Activated naive CD8-positive, alpha-beta T cell treated with anti-CD3 and anti-CD28 coated beads for 36 hours (primary cell): ENCODE measurements around the gene RAB24. TPM values are rescaled to one million over a fixed set of nuclear protein-coding genes. Genes with fewer than 3 reads are reported as not detected.

Source experiments
- DNase-seq: peaks from one replicate; pipeline ENCODE4 v3.0.0; 2021
- H3K27ac Mint-ChIP-seq: one replicate; pipeline ENCODE4 v1.8.0; 2022; ENCODE audit warnings: mild to moderate bottlenecking, moderate library complexity, mixed read lengths
- H3K27me3 Mint-ChIP-seq: one replicate; pipeline ENCODE4 v1.8.0; 2022; ENCODE audit warnings: mild to moderate bottlenecking, mixed read lengths
- H3K36me3 Mint-ChIP-seq: one replicate; pipeline ENCODE4 v1.8.0; 2021; ENCODE audit warnings: mild to moderate bottlenecking, mixed read lengths
- H3K4me1 Mint-ChIP-seq: one replicate; pipeline ENCODE4 v1.8.0; 2021; ENCODE audit warnings: mixed read lengths
- H3K4me3 Mint-ChIP-seq: one replicate; pipeline ENCODE4 v1.8.0; 2022; ENCODE audit warnings: mild to moderate bottlenecking, moderate library complexity, mixed read lengths
- H3K9me3 Mint-ChIP-seq: one replicate; pipeline ENCODE4 v1.8.0; 2022; ENCODE audit warnings: mixed read lengths
- total RNA-seq, 2 experiments: library from RNA; stranded (reverse); gene quantifications; one replicate each; pipeline ENCODE4 v1.2.3, GENCODE V29; 2021

Gene RAB24
- total RNA-seq, 2 experiments from 2014 or later = 26.8 to 29.9 TPM

- no peaks in the 10 kb centered on the region for H3K9me3 Mint-ChIP-seq
- H3K36me3 Mint-ChIP-seq = peaks cover 34% of the 10 kb centered on the region
- no peak for DNase-seq
- H3K4me1 Mint-ChIP-seq = peaks cover 69% of the 10 kb centered on the region
- H3K4me3 Mint-ChIP-seq = no peak overlapping the region
- H3K27ac Mint-ChIP-seq = peak overlapping the region; percentile 43
- no peaks in the 10 kb centered on the region for H3K27me3 Mint-ChIP-seq
Observed at GRCh38 chr5:177297922-177298321, 5.6 kb downstream of the RAB24 start.

GRCh38 chr5:177296581-177296980 lies 6.9 kb downstream of the RAB24 start:
- H3K4me1 Mint-ChIP-seq = peaks cover 58% of the 10 kb centered on the region
- H3K27ac Mint-ChIP-seq = peak overlapping the region; percentile 73
- no peak for DNase-seq
- no peaks in the 10 kb centered on the region for H3K9me3 Mint-ChIP-seq
- peak overlapping the region; percentile 12 for H3K4me3 Mint-ChIP-seq
- no peaks in the 10 kb centered on the region for H3K27me3 Mint-ChIP-seq
- H3K36me3 Mint-ChIP-seq = peaks cover 33% of the 10 kb centered on the region

GRCh38 chr5:177295924-177296323 lies 7.6 kb downstream of the RAB24 start:
- Mint-ChIP-seq H3K4me1 (peaks cover 52% of the 10 kb centered on the region), H3K27me3 (no peaks in the 10 kb centered on the region), H3K27ac (peak overlapping the region; percentile 73), H3K9me3 (no peaks in the 10 kb centered on the region), H3K36me3 (peaks cover 29% of the 10 kb centered on the region), H3K4me3 (no peak overlapping the region)
- no peak for DNase-seq

GRCh38 chr5:177294632-177295031 lies 8.9 kb downstream of the RAB24 start:
- H3K9me3 Mint-ChIP-seq = no peaks in the 10 kb centered on the region
- H3K27ac Mint-ChIP-seq = no peak overlapping the region
- peaks cover 41% of the 10 kb centered on the region for H3K4me1 Mint-ChIP-seq
- H3K36me3 Mint-ChIP-seq = peaks cover 26% of the 10 kb centered on the region
- H3K27me3 Mint-ChIP-seq = no peaks in the 10 kb centered on the region
- no peak overlapping the region for H3K4me3 Mint-ChIP-seq
- no peak for DNase-seq

GRCh38 chr5:177293819-177294581 lies 9.5 kb downstream of the RAB24 start:
- no peaks in the 10 kb centered on the region for H3K9me3 Mint-ChIP-seq
- peaks cover 35% of the 10 kb centered on the region for H3K4me1 Mint-ChIP-seq
- no peak overlapping the region for H3K4me3 Mint-ChIP-seq
- no peak for DNase-seq
- no peak overlapping the region for H3K27ac Mint-ChIP-seq
- H3K27me3 Mint-ChIP-seq = no peaks in the 10 kb centered on the region
- peaks cover 26% of the 10 kb centered on the region for H3K36me3 Mint-ChIP-seq

GRCh38 chr5:177291735-177292134 lies 11.8 kb downstream of the RAB24 start:
- Mint-ChIP-seq H3K27ac (peak overlapping the region; percentile 4), H3K27me3 (no peaks in the 10 kb centered on the region), H3K36me3 (peaks cover 22% of the 10 kb centered on the region), H3K9me3 (no peaks in the 10 kb centered on the region), H3K4me3 (no peak overlapping the region), H3K4me1 (peaks cover 16% of the 10 kb centered on the region)
- DNase-seq = no peak

- Mint-ChIP-seq H3K36me3 (peaks cover 17% of the 10 kb centered on the region), H3K27ac (no peak overlapping the region), H3K4me1 (peaks cover 9% of the 10 kb centered on the region)
Observed at GRCh38 chr5:177290816-177291596, 12.5 kb downstream of the RAB24 start.

GRCh38 chr5:177288191-177288590 lies 15.3 kb downstream of the RAB24 start:
- no peak overlapping the region for H3K4me3 Mint-ChIP-seq
- no peaks in the 10 kb centered on the region for H3K9me3 Mint-ChIP-seq
- no peak for DNase-seq
- peaks cover 3% of the 10 kb centered on the region for H3K36me3 Mint-ChIP-seq
- no peaks in the 10 kb centered on the region for H3K27me3 Mint-ChIP-seq
- no peaks in the 10 kb centered on the region for H3K4me1 Mint-ChIP-seq
- H3K27ac Mint-ChIP-seq = no peak overlapping the region

More at GRCh38 chr5:177290816-177291596, 12.5 kb downstream of the RAB24 start:
- H3K27me3 Mint-ChIP-seq = no peaks in the 10 kb centered on the region
- no peaks in the 10 kb centered on the region for H3K9me3 Mint-ChIP-seq
- DNase-seq = no peak
- no peak overlapping the region for H3K4me3 Mint-ChIP-seq

- Mint-ChIP-seq H3K27ac (no peak overlapping the region), H3K9me3 (no peaks in the 10 kb centered on the region), H3K4me1 (no peaks in the 10 kb centered on the region), H3K27me3 (no peaks in the 10 kb centered on the region), H3K4me3 (no peak overlapping the region), H3K36me3 (peaks cover 10% of the 10 kb centered on the region)
- DNase-seq = no peak
Observed at GRCh38 chr5:177276886-177277285, 26.6 kb downstream of the RAB24 start.

- Mint-ChIP-seq H3K27me3 (no peaks in the 10 kb centered on the region), H3K27ac (no peak overlapping the region), H3K4me1 (no peaks in the 10 kb centered on the region), H3K9me3 (no peaks in the 10 kb centered on the region), H3K4me3 (no peak overlapping the region), H3K36me3 (peaks cover 8% of the 10 kb centered on the region)
- no peak for DNase-seq
Observed at GRCh38 chr5:177275883-177276282, 27.6 kb downstream of the RAB24 start.

- Mint-ChIP-seq H3K9me3 (no peaks in the 10 kb centered on the region), H3K36me3 (peaks cover 12% of the 10 kb centered on the region), H3K4me3 (no peak overlapping the region), H3K27me3 (no peaks in the 10 kb centered on the region), H3K4me1 (no peaks in the 10 kb centered on the region), H3K27ac (no peak overlapping the region)
- DNase-seq = no peak
Observed at GRCh38 chr5:177271113-177271512, 32.4 kb downstream of the RAB24 start.

- Mint-ChIP-seq H3K9me3 (no peaks in the 10 kb centered on the region), H3K27me3 (no peaks in the 10 kb centered on the region), H3K4me1 (no peaks in the 10 kb centered on the region), H3K36me3 (peaks cover 13% of the 10 kb centered on the region), H3K4me3 (no peak overlapping the region), H3K27ac (no peak overlapping the region)
- no peak for DNase-seq
Observed at GRCh38 chr5:177270653-177271052, 32.9 kb downstream of the RAB24 start.

- Mint-ChIP-seq H3K27ac (no peak overlapping the region), H3K36me3 (peaks cover 14% of the 10 kb centered on the region), H3K4me1 (no peaks in the 10 kb centered on the region), H3K4me3 (no peak overlapping the region), H3K27me3 (no peaks in the 10 kb centered on the region), H3K9me3 (no peaks in the 10 kb centered on the region)
- no peak for DNase-seq
Observed at GRCh38 chr5:177269976-177270375, 33.5 kb downstream of the RAB24 start.

- Mint-ChIP-seq H3K4me1 (peaks cover 2% of the 10 kb centered on the region), H3K9me3 (no peaks in the 10 kb centered on the region), H3K36me3 (peaks cover 12% of the 10 kb centered on the region), H3K27me3 (no peaks in the 10 kb centered on the region), H3K27ac (no peak overlapping the region), H3K4me3 (no peak overlapping the region)
- DNase-seq = no peak
Observed at GRCh38 chr5:177269232-177269895, 34.2 kb downstream of the RAB24 start.

- Mint-ChIP-seq H3K36me3 (peaks cover 12% of the 10 kb centered on the region), H3K4me3 (no peak overlapping the region), H3K4me1 (peaks cover 6% of the 10 kb centered on the region), H3K9me3 (no peaks in the 10 kb centered on the region), H3K27me3 (no peaks in the 10 kb centered on the region), H3K27ac (no peak overlapping the region)
- DNase-seq = no peak
Observed at GRCh38 chr5:177265395-177265794, 38.1 kb downstream of the RAB24 start.
